GM21576 (cell line): ENCODE data around the gene EPDR1.
"Not testable (repeated sequence)": the region's sequence is repeated elsewhere in the genome, so short reads cannot be mapped to it uniquely, and the experiment has no call there.

Source experiments
- ATAC-seq: cut with Tn5 transposase; IDR thresholded peaks from one replicate; pipeline ENCODE4 v1.9.1; 2021; ENCODE audit warnings: mild to moderate bottlenecking, moderate library complexity; ENCODE audit not compliant: unreplicated experiment

EPDR1 gene

GRCh38 chr7:37927773-37928444 lies 7.5 kb downstream of the EPDR1 start:
- ATAC-seq, result no peak

GRCh38 chr7:37928878-37929277 lies 8.4 kb downstream of the EPDR1 start:
- no peak for ATAC-seq

- no peak for ATAC-seq
Measured at GRCh38 chr7:37930226-37930948, 9.9 kb downstream of the EPDR1 start.

GRCh38 chr7:37932543-37932942 lies 12.1 kb downstream of the EPDR1 start:
- no peak for ATAC-seq

GRCh38 chr7:37933018-37933566 lies 12.7 kb downstream of the EPDR1 start:
- no peak for ATAC-seq

GRCh38 chr7:37942934-37943610 lies 22.6 kb downstream of the EPDR1 start:
- no peak for ATAC-seq

GRCh38 chr7:37943905-37944736 lies 23.7 kb downstream of the EPDR1 start:
- no peak for ATAC-seq

- ATAC-seq, result no peak
Measured at GRCh38 chr7:37944737-37945054, 24.3 kb downstream of the EPDR1 start.

GRCh38 chr7:37945336-37945735 lies 24.9 kb downstream of the EPDR1 start:
- no peak for ATAC-seq

- no peak for ATAC-seq
Measured at GRCh38 chr7:37947138-37947940, 26.9 kb downstream of the EPDR1 start.

GRCh38 chr7:37947941-37948210 lies 27.4 kb downstream of the EPDR1 start:
- ATAC-seq, result no peak

- no peak for ATAC-seq
Measured at GRCh38 chr7:37952240-37952639, 31.8 kb downstream of the EPDR1 start.

GRCh38 chr7:37954217-37954616 lies 33.8 kb downstream of the EPDR1 start:
- not testable (repeated sequence) for ATAC-seq

GRCh38 chr7:37956791-37957190 lies 36.4 kb downstream of the EPDR1 start:
- ATAC-seq, result no peak

GRCh38 chr7:37957221-37957970 lies 37.0 kb downstream of the EPDR1 start:
- ATAC-seq, result no peak

GRCh38 chr7:37960483-37960882 lies 40.0 kb downstream of the EPDR1 start:
- no peak for ATAC-seq

- no peak for ATAC-seq
Measured at GRCh38 chr7:37961251-37961650, 40.8 kb downstream of the EPDR1 start.

GRCh38 chr7:37964196-37964595 lies 43.8 kb downstream of the EPDR1 start:
- no peak for ATAC-seq

- no peak for ATAC-seq
Measured at GRCh38 chr7:37970211-37970610, 49.8 kb downstream of the EPDR1 start.

- ATAC-seq, result no peak
Measured at GRCh38 chr7:37971491-37971890, 51.1 kb downstream of the EPDR1 start.
